ENCODE measurements around the gene FMC1. TPM values are rescaled to one million over a fixed set of nuclear protein-coding genes. Genes with fewer than 3 reads are reported as not detected.

The FMC1 gene
- polyA plus RNA-seq, 1 donor (not counting 4 experiments of a cell fraction or from before 2014, with no cell fraction given): 7.8 TPM

DNA sequence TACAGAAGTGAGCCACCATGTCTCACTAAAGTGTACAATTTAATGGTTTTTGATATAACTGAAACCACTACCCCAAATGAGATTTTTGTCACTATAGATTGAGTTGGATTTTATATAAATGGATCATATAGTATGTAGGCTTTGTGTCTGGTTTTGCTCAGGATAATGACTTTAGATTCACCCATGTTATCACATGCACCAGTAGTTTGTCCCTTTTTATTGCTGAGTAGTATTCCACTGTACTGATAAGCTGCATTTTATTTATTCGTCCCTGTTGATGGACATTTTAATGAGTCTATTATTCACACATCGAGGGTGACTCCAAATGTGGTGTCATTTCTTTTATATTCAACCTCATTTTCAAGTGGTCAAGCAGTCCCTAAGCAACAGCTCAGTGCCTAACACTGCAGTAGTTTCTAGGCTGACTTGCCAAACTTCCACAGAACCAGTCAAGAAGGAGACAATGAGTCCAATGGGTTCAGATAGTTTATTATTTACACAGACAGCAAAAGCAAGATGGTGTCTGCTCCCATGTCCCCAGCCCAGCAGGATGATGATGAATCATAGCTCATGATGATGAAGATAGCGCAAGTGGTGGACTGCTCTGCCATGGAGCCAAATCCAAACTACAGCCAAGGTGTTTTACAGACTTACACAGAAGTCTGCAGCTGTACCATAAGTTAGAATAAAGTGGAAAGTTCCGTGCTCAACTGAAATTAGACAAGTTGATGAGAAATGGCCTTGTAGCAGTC, 6.6 kb upstream of the FMC1 start:
- no peak for TF ChIP-seq EZH2 (IDR thresholded peaks at IDR 0.05; ENCODE audit: low read length)
- TF ChIP-seq, protein P1, sequence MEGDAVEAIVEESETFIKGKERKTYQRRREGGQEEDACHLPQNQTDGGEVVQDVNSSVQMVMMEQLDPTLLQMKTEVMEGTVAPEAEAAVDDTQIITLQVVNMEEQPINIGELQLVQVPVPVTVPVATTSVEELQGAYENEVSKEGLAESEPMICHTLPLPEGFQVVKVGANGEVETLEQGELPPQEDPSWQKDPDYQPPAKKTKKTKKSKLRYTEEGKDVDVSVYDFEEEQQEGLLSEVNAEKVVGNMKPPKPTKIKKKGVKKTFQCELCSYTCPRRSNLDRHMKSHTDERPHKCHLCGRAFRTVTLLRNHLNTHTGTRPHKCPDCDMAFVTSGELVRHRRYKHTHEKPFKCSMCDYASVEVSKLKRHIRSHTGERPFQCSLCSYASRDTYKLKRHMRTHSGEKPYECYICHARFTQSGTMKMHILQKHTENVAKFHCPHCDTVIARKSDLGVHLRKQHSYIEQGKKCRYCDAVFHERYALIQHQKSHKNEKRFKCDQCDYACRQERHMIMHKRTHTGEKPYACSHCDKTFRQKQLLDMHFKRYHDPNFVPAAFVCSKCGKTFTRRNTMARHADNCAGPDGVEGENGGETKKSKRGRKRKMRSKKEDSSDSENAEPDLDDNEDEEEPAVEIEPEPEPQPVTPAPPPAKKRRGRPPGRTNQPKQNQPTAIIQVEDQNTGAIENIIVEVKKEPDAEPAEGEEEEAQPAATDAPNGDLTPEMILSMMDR (optimal IDR thresholded peaks at IDR 0.05 in 1 of 3, IDR thresholded peaks at IDR 0.05 in 1 of 3, conservative IDR thresholded peaks at IDR 0.05 in 1 of 3; ENCODE audit: extremely low read depth in 1 of 3, insufficient read depth in 2 of 3, low read length in 3 of 3): no peak

DNA sequence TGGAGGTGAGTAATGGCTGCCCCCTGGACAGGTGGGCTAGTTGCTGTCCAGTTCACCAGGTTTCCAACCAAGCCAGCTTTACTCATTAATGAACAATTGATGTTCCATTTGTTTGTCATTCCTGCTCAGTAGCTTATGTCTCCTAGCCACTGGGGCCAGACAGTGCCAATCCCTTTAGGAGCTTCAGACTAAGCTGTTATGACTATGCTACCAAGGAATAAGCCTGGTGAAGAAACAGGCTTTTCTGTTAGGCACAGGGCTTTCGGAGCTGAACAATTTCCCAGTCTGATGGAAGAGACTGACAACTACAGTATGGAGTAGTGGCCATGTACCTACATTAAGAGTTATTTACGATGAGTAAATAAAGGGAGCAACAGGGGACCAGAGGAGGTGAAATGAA, 2.1 kb upstream of the FMC1 start:
- no peaks in the 10 kb centered on the region for H3K9me3 ChIP-seq (ENCODE audit: control insufficient read depth, low read depth, low read length)
- no peaks in the 10 kb centered on the region for H4K20me1 ChIP-seq (ENCODE audit: control insufficient read depth, extremely low read depth, insufficient read depth, low read length)
- no peak overlapping the region for H3K4me2 ChIP-seq (ENCODE audit: control insufficient read depth, extremely low read depth, insufficient read depth, low read depth, low read length)
- no peak overlapping the region for H2AFZ ChIP-seq (ENCODE audit: control insufficient read depth, low read length)
- no peaks in the 10 kb centered on the region for H3K36me3 ChIP-seq (ENCODE audit: control insufficient read depth in 2 of 2, extremely low read depth in 1 of 2, insufficient read depth in 2 of 2, low read length in 2 of 2)
- H3K4me1 ChIP-seq (ENCODE audit: control insufficient read depth, extremely low read depth, insufficient read depth, low read length): peaks cover 5% of the 10 kb centered on the region
- H3K9me1 ChIP-seq (ENCODE audit: control insufficient read depth, extremely low read depth, insufficient read depth, low read length): no peaks in the 10 kb centered on the region
- no peaks in the 10 kb centered on the region for H3K27me3 ChIP-seq (ENCODE audit: control insufficient read depth, extremely low read depth, insufficient read depth, low read length)
- no peak for DNase-seq (ENCODE audit: low read depth, low spot score)
- no peak overlapping the region for H3K27ac ChIP-seq (ENCODE audit: control insufficient read depth, insufficient read depth, low read length)
- TF ChIP-seq, protein P1 (optimal IDR thresholded peaks at IDR 0.05 in 1 of 3, IDR thresholded peaks at IDR 0.05 in 1 of 3, conservative IDR thresholded peaks at IDR 0.05 in 1 of 3; ENCODE audit: extremely low read depth in 1 of 3, insufficient read depth in 2 of 3, low read length in 3 of 3): no peak
- TF ChIP-seq EZH2 (IDR thresholded peaks at IDR 0.05; ENCODE audit: low read length): no peak
- H3K79me2 ChIP-seq (ENCODE audit: control insufficient read depth, insufficient read depth, low read length): peaks cover 14% of the 10 kb centered on the region
- no peak for FAIRE-seq
- dilution Hi-C loops (cut with MboI; ENCODE audit: extremely low pct_ligation_motif_present, low sequenced_read_pairs): no loop called here
- no peak overlapping the region for H3K4me3 ChIP-seq (ENCODE audit: control insufficient read depth in 2 of 3, extremely low read depth in 1 of 3, insufficient read depth in 2 of 3, low read depth in 1 of 3, low read length in 3 of 3)
- H3K9ac ChIP-seq (ENCODE audit: control insufficient read depth, extremely low read depth, insufficient read depth, low read length): no peak overlapping the region

More for the DNA sequence above, 6.6 kb upstream of the FMC1 start:
- Histone ChIP-seq H2AFZ (ENCODE audit: control insufficient read depth, low read length) (no peak overlapping the region), H3K27me3 (ENCODE audit: control insufficient read depth, extremely low read depth, insufficient read depth, low read length) (no peaks in the 10 kb centered on the region), H3K36me3 (ENCODE audit: control insufficient read depth in 2 of 2, extremely low read depth in 1 of 2, insufficient read depth in 2 of 2, low read length in 2 of 2) (no peaks in the 10 kb centered on the region), H3K4me3 (ENCODE audit: control insufficient read depth in 2 of 3, extremely low read depth in 1 of 3, insufficient read depth in 2 of 3, low read depth in 1 of 3, low read length in 3 of 3) (no peak overlapping the region), H3K4me1 (ENCODE audit: control insufficient read depth, extremely low read depth, insufficient read depth, low read length) (no peaks in the 10 kb centered on the region), H3K9me1 (ENCODE audit: control insufficient read depth, extremely low read depth, insufficient read depth, low read length) (no peaks in the 10 kb centered on the region), H3K9ac (ENCODE audit: control insufficient read depth, extremely low read depth, insufficient read depth, low read length) (no peak overlapping the region), H4K20me1 (ENCODE audit: control insufficient read depth, extremely low read depth, insufficient read depth, low read length) (no peaks in the 10 kb centered on the region), H3K27ac (ENCODE audit: control insufficient read depth, insufficient read depth, low read length) (no peak overlapping the region), H3K9me3 (ENCODE audit: control insufficient read depth, low read depth, low read length) (no peaks in the 10 kb centered on the region), H3K4me2 (ENCODE audit: control insufficient read depth, extremely low read depth, insufficient read depth, low read depth, low read length) (no peak overlapping the region), H3K79me2 (ENCODE audit: control insufficient read depth, insufficient read depth, low read length) (no peaks in the 10 kb centered on the region)
- DNase-seq (ENCODE audit: low read depth, low spot score) (no peak), FAIRE-seq (no peak)
- dilution Hi-C loops (cut with MboI; ENCODE audit: extremely low pct_ligation_motif_present, low sequenced_read_pairs): no loop called here

Measured in keratinocyte (primary cell).